Measurements from ENCODE around the gene OVAAL.

GRCh38 chr1:180572760-180573159 lies 14.0 kb downstream of the OVAAL start:
- no peak for TF ChIP-seq CTCF (conservative IDR thresholded peaks at IDR 0.05 in 1 of 2, IDR thresholded peaks at IDR 0.05 in 1 of 2; ENCODE audit: extremely low read depth in 1 of 2, insufficient read depth in 1 of 2, low read depth in 1 of 2, low read length in 2 of 2)
- no peak for TF ChIP-seq EZH2 (IDR thresholded peaks at IDR 0.05; ENCODE audit: borderline replicate concordance, low read length)

Measured in mammary epithelial cell (primary cell).